AG09319 (cell line): ENCODE results near the gene DIPK1C.

Source experiments
- DNase-seq: peaks from one replicate; pipeline ENCODE4 v3.0.0-alpha.2; 2010; ENCODE audit warnings: low read depth; ENCODE audit errors: extremely low read depth
- CTCF ChIP-seq: IDR thresholded peaks from 2 replicates; pipeline ENCODE4 v1.5.1; 2011; ENCODE audit warnings: low read depth, mild to moderate bottlenecking, inconsistent platforms, low read length, moderate library complexity

Gene DIPK1C

GRCh38 chr18:74440808-74441427 lies 16.2 kb downstream of the DIPK1C start:
- no peak for TF ChIP-seq CTCF
- no peak for DNase-seq

GRCh38 chr18:74438091-74438490 lies 19.0 kb downstream of the DIPK1C start:
- TF ChIP-seq CTCF = no peak
- DNase-seq = no peak

GRCh38 chr18:74436158-74436769 lies 20.8 kb downstream of the DIPK1C start:
- no peak for TF ChIP-seq CTCF

GRCh38 chr18:74435740-74436139 lies 21.4 kb downstream of the DIPK1C start:
- no peak for DNase-seq
- TF ChIP-seq CTCF = no peak

More at GRCh38 chr18:74436158-74436769, 20.8 kb downstream of the DIPK1C start:
- DNase-seq = no peak

- no peak for TF ChIP-seq CTCF
- DNase-seq = no peak
Measured at GRCh38 chr18:74434466-74434865, 22.6 kb downstream of the DIPK1C start.

GRCh38 chr18:74430806-74431571 lies 26.1 kb downstream of the DIPK1C start:
- DNase-seq = no peak
- TF ChIP-seq CTCF = no peak

- TF ChIP-seq CTCF = no peak
- no peak for DNase-seq
Measured at GRCh38 chr18:74430231-74430630, 26.9 kb downstream of the DIPK1C start.
